ENCODE data around the gene TESK2. TPM values are rescaled to one million over a fixed set of nuclear protein-coding genes. Genes with fewer than 3 reads are reported as not detected.

Gene TESK2
- total and polyA plus RNA-seq, 2 of the 8 experiments (the other 6 are each of a cell fraction or from before 2014, with no cell fraction given), result 10.8 to 12.6 TPM

GRCh38 chr1:45490626-45491486 lies at the start of gene TESK2 (continued):
- TF ChIP-seq MAX (IDR thresholded peaks at IDR 0.05) (peak; percentile 95), SAP30 (IDR thresholded peaks at IDR 0.05; ENCODE audit: insufficient read depth, insufficient replicate concordance, low read length) (peak; percentile 58), RFX5 (IDR thresholded peaks at IDR 0.05; ENCODE audit: borderline replicate concordance, low read depth, low read length) (no peak), SIRT6 (IDR thresholded peaks at IDR 0.05; ENCODE audit: low read length) (no peak), BCL11A (IDR thresholded peaks at IDR 0.05; ENCODE audit: low read depth in 2 of 2, low read length in 2 of 2) (no peak), CREB1 (IDR thresholded peaks at IDR 0.05) (peak; percentile 69; the same call in 1 of the 2 replicates), EP300 (IDR thresholded peaks at IDR 0.05; ENCODE audit: borderline replicate concordance in 1 of 2, low read depth in 2 of 2, low read length in 2 of 2) (no peak; a peak in 1 of 3 replicates), TEAD4 (IDR thresholded peaks at IDR 0.05; ENCODE audit: low read depth, low read length) (0 out of 2 replicates have a peak, but pooled peaks have one; percentile 14), KDM5A (IDR thresholded peaks at IDR 0.05; ENCODE audit: low read length) (no peak), CBX5 (IDR thresholded peaks at IDR 0.05; ENCODE audit: low read depth, low read length) (no peak), E2F6 (IDR thresholded peaks at IDR 0.05) (peak; percentile 90), HDAC6 (IDR thresholded peaks at IDR 0.05; ENCODE audit: low read depth, low read length) (no peak), NANOG (IDR thresholded peaks at IDR 0.05; ENCODE audit: insufficient read depth, low read depth, low read length, poor library complexity, severe bottlenecking) (no peak), RAD21 (IDR thresholded peaks at IDR 0.05 in 1 of 2, conservative IDR thresholded peaks at IDR 0.05 in 1 of 2; ENCODE audit: low read depth in 2 of 2, low read length in 2 of 2) (0 out of 4 replicates have a peak, but pooled peaks of 1 of the 2 experiments have one; percentile 0), CTCF (IDR thresholded peaks at IDR 0.05; ENCODE audit: control extremely low read depth in 1 of 3, insufficient read depth in 1 of 3, low read depth in 1 of 3, low read length in 3 of 3) (no peak), USF2 (IDR thresholded peaks at IDR 0.05; ENCODE audit: low read length) (peak; percentile 84), SP1 (IDR thresholded peaks at IDR 0.05; ENCODE audit: low read depth, low read length) (peak; percentile 99), KDM1A (IDR thresholded peaks at IDR 0.05; ENCODE audit: borderline replicate concordance, low read length) (no peak)
